Measurements from ENCODE around the gene PIGV.

The PIGV gene

DNA sequence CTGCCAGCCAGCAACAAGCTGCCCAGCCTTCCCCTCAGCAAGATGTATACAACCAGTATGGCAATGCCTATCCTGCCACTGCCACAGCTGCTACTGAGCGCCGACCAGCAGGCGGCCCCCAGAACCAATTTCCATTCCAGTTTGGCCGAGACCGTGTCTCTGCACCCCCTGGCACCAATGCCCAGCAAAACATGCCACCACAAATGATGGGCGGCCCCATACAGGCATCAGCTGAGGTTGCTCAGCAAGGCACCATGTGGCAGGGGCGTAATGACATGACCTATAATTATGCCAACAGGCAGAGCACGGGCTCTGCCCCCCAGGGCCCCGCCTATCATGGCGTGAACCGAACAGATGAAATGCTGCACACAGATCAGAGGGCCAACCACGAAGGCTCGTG, 13.3 kb upstream of the PIGV start:
- DNase-seq = no peak

- DNase-seq = no peak
Observed at GRCh38 chr1:26775666-26776065, 12.1 kb upstream of the PIGV start.

DNA sequence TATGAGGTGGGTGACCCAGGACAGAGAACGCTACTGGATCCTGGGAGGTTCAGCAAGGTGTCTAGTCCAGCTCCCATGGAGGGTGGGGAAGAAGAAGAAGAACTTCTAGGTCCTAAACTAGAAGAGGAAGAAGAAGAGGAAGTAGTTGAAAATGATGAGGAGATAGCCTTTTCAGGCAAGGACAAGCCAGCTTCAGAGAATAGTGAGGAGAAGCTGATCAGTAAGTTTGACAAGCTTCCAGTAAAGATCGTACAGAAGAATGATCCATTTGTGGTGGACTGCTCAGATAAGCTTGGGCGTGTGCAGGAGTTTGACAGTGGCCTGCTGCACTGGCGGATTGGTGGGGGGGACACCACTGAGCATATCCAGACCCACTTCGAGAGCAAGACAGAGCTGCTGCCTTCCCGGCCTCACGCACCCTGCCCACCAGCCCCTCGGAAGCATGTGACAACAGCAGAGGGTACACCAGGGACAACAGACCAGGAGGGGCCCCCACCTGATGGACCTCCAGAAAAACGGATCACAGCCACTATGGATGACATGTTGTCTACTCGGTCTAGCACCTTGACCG, 8.6 kb upstream of the PIGV start:
- no peak for DNase-seq

DNA sequence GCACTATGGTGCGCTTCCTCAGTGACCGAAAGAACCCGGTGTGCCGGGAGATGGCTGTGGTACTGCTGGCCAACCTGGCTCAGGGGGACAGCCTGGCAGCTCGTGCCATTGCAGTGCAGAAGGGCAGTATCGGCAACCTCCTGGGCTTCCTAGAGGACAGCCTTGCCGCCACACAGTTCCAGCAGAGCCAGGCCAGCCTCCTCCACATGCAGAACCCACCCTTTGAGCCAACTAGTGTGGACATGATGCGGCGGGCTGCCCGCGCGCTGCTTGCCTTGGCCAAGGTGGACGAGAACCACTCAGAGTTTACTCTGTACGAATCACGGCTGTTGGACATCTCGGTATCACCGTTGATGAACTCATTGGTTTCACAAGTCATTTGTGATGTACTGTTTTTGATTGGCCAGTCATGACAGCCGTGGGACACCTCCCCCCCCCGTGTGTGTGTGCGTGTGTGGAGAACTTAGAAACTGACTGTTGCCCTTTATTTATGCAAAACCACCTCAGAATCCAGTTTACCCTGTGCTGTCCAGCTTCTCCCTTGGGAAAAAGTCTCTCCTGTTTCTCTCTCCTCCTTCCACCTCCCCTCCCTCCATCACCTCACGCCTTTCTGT, 7.3 kb upstream of the PIGV start:
- no peak for DNase-seq

DNA sequence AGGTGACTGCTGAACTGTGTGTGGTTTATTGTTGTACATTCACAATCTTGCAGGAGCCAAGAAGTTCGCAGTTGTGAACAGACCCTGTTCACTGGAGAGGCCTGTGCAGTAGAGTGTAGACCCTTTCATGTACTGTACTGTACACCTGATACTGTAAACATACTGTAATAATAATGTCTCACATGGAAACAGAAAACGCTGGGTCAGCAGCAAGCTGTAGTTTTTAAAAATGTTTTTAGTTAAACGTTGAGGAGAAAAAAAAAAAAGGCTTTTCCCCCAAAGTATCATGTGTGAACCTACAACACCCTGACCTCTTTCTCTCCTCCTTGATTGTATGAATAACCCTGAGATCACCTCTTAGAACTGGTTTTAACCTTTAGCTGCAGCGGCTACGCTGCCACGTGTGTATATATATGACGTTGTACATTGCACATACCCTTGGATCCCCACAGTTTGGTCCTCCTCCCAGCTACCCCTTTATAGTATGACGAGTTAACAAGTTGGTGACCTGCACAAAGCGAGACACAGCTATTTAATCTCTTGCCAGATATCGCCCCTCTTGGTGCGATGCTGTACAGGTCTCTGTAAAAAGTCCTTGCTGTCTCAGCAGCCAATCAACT, 6.4 kb upstream of the PIGV start:
- DNase-seq = no peak

- no peak for DNase-seq
Observed at GRCh38 chr1:26782521-26783212, 5.1 kb upstream of the PIGV start.

DNA sequence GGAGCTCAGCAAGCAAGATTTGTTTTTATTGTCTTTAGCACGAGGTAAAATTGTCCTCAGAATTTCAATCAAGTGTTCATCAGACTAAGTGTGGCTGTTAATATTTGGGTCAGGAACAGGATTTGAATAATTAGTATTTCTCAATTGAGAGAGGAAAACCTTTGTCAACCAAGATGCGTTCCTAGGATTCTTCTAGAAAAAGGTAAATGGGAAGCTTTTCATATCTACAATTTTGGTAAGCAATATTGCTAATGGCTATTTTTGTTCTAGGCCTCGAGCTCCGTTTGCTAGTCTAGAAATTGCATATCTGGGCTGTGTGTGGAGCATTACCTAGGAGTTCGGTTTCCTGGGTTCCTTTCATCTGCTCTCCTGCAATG, 4.1 kb upstream of the PIGV start:
- DNase-seq = no peak

DNA sequence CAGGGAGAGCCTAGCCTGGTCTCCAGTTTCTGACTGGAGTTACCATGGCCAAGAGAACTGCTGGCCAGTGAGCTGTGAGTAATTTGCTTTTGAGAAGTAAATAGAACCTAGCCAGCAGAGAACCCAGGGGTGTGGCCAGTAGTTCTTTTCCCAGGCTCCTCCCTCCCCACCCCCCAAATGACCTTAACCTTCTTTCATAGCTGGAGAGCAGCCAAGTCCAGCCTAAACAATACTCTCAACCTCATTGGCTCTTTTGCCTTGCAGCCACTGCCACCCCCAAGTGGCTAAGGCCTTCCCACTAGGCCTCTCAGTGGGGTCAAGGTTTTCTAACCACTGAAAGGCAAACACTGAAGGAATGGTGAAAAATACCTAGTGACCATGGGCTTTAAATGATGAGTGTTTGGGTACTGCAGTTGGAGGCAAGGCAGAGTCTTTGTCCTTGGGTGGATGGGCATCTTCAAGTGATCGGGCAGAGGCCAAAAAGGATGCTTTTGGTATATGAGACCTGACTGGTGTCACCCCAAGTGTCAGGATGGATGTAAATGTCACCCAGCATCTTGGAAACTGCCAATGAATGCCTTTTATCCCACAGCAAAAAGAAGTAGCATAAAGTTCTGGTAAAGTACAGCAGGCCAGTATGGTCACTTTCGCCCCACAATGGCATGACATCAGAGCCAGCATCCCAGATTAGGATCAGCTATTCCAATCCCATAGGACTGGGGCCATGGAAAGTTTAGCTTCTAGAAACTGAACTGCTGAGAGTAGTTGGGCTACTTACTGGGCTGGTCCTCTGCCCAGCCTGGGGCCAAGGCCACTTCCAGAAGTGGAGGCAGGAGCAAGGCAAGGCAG, 3.5 kb upstream of the PIGV start:
- DNase-seq = peak; percentile 41

DNA sequence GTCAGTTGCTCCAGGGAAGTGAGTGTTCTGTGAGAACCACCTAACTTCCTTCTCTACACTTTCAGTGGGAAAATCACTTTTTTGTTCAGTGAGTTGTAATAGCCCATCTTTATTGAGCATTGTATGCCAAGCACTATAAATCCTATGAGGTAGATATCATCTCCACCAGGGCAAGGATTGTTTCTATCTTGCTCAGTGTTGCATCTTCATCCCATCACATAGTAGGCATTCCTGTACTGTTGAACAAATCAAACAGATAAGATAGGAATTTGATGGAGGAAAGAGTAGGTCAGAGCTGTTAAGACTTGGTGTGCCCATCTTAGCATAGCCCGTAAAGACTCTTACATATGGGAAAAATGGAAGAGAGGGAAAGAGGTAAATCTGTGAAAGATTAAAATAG, 2.9 kb upstream of the PIGV start:
- DNase-seq = no peak

DNA sequence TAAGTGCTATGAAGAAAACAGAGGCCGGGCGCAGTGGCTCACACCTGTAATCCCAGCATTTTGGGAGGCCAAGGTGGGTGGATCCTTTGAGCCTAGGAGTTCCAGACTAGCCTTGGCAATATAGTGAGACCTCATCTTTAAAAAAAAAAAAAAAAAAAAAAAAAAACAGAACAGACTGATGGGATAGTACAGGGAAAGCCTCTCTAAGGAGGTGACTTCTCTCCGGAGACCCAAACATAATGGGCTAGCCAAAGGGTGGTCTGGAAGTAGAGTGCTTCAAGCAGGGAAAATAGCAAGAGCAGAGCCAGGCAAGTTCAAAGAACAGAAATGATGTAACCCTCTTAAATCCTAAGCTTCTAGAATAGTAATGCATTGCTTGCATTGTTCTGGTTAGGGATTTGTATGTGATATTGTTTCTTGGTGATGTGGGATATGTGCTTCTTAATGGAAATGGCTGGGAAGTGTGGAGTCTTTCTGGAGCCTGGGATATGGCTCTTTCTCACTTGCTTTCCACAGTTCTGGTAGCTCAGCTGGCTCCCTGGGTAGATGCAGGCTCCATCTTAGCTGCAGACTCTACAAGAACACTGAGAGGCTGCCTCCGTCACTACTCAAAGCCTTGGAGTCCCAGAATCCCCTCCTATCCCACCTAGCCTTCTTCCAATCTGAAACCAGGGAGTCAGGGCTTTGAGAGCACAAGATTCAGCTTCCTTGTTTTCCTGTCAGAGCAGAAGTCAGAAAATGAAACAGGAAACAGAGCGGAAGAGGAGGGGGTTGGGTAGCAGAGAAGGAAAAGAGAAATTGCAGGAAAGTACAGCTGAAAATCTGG, 1.9 kb upstream of the PIGV start:
- DNase-seq = peak; percentile 77

GRCh38 chr1:26786437-26787380, 1.0 kb upstream of the PIGV start:
- DNase-seq = peak; percentile 82

DNA sequence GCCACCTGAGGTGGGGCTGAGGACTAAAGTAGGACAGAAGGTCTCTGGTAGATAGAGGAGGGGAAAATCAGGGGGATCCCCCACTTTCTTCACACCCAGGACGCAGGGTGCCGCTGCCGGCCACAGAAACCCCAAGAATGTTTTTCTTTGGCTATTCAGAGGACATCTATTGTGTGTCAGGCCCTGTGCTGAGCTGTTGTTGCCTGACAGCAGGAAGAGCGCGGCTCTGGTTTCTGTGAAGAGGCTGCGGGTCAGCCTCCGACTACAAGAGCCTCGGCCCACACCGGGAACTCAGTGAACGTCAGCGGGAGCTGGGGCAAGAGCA, 407 bp upstream of the PIGV start:
- DNase-seq = peak; percentile 46

- no peak for DNase-seq
Observed at GRCh38 chr1:26788515-26788785, 700 bp downstream of the PIGV start.

- DNase-seq = peak; percentile 86
Observed at GRCh38 chr1:26788836-26789611, 1.3 kb downstream of the PIGV start.

DNA sequence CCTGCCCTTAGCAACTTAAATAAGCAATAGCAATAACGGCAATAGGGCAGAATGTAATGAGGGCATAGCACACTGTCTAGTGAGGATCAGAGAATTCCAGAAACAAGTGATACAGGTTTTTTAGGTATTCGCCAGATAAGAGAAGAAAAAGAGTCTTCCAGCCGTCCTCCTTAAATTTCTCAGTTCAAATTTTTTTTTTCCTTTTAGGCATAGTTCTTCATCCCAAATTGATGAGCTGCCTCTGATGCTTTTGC, 1.8 kb downstream of the PIGV start:
- no peak for DNase-seq

DNA sequence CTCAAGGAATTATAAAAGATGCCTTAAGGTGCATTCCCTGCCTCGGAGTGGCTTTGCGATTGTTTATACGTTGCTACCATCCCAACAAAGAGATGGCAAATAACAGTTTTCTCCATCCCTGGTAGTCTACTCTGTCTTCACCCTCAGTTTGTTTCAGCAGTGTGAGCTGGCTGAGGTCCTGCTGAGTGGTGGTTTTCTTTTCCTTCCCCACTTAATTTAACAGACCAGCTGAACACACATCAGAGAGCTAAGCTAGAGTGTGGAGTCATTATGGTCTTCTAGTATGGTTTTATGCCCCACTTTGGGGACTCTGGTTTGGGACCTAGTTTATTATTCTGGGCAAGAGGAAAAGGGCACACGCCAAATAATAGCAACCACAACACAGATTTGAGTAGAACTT, 2.2 kb downstream of the PIGV start:
- no peak for DNase-seq

- DNase-seq = no peak
Observed at GRCh38 chr1:26790551-26790953, 2.8 kb downstream of the PIGV start.

- DNase-seq = no peak
Observed at GRCh38 chr1:26791148-26791547, 3.4 kb downstream of the PIGV start.

GRCh38 chr1:26791626-26792025, 3.9 kb downstream of the PIGV start:
- DNase-seq = no peak

DNA sequence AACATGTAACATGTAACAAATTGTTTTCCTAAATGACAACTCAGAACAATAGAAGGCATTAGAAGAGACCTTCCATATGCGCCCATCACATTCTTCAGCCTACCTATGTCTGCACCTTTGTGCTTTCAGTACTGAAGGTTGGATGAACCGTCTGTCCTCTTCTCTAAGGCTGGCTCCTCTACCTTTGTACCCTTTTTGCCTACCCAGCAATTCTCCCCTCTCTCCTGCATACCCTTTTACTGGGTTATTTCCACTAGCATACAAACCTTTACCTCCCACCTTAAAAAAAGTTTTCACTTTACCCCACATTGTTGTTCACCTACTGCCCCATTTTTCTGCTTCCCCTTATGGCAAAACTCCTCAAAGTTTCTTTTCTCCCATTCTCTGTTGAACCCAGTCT, 5.2 kb downstream of the PIGV start:
- DNase-seq = no peak

- DNase-seq = no peak
Observed at GRCh38 chr1:26794391-26794790, 6.6 kb downstream of the PIGV start.
